HCT116 (cell line): ENCODE results near the gene LYST.

Source experiments
- CEBPB ChIP-seq: IDR thresholded peaks from 2 replicates; pipeline ENCODE4 v1.6.1; 2012; ENCODE audit warnings: low read depth
- CTCF ChIP-seq, 3 experiments: fragments of 200-600 bp in 1 of 3; sonication (generic) in 1 of 3; IDR thresholded peaks in 2 of 3; conservative IDR thresholded peaks in 1 of 3; 2 replicates each; pipeline ENCODE4 v1.5.1; 2012 to 2017; ENCODE audit warnings: low read depth in 2 of 3, low read length in 2 of 3, antibody characterized with exemption in 1 of 3, borderline replicate concordance in 1 of 3, control low read depth in 1 of 3, mild to moderate bottlenecking in 1 of 3, mixed read lengths in 1 of 3, mixed run types in 1 of 3, moderate library complexity in 1 of 3; ENCODE audit not compliant: insufficient read depth in 1 of 3
- EGR1 ChIP-seq: IDR thresholded peaks from 2 replicates; pipeline ENCODE4 v1.6.1; 2012; ENCODE audit warnings: low read depth
- EZH2 ChIP-seq: fragments of 200-600 bp; sonication (generic); IDR thresholded peaks from 2 replicates; pipeline ENCODE4 v1.6.1; 2017; ENCODE audit warnings: antibody characterized with exemption, mixed run types
- EZH2phosphoT487 ChIP-seq: fragments of 200-600 bp; IDR thresholded peaks from 2 replicates; pipeline ENCODE4 v1.6.1; 2018; ENCODE audit warnings: antibody characterized with exemption, borderline replicate concordance
- JUND ChIP-seq: IDR thresholded peaks from 2 replicates; pipeline ENCODE4 v1.6.1; 2012
- POLR2A ChIP-seq: IDR thresholded peaks from 2 replicates; pipeline ENCODE4 v1.7.0; 2011; ENCODE audit warnings: borderline replicate concordance; ENCODE audit not compliant: insufficient read depth, insufficient read length; ENCODE audit errors: extremely low read depth
- POLR2AphosphoS5 ChIP-seq: IDR thresholded peaks from 2 replicates; pipeline ENCODE4 v1.6.1; 2011; ENCODE audit warnings: mild to moderate bottlenecking, low read depth, low read length, moderate library complexity
- RAD21 ChIP-seq: IDR thresholded peaks from 2 replicates; pipeline ENCODE4 v1.6.1; 2012; ENCODE audit warnings: low read depth, mild to moderate bottlenecking
- SP1 ChIP-seq: IDR thresholded peaks from 2 replicates; pipeline ENCODE4 v1.6.1; 2012; ENCODE audit warnings: low read depth
- TCF7L2 ChIP-seq: IDR thresholded peaks from 2 replicates; pipeline ENCODE4 v1.7.0; 2011; ENCODE audit warnings: borderline replicate concordance, inconsistent platforms; ENCODE audit not compliant: insufficient read depth, insufficient read length; ENCODE audit errors: extremely low read depth
- ZNF274 ChIP-seq: fragments of 200-500 bp; sonication (Bioruptor generic); IDR thresholded peaks from 2 replicates; pipeline ENCODE4 v1.6.1; 2014; ENCODE audit warnings: mild to moderate bottlenecking, low read depth, low read length, inconsistent platforms
- TF ChIP-seq, protein P1 (sequence below): IDR thresholded peaks from 2 replicates; pipeline ENCODE4 v1.6.1; 2012

GRCh38 chr1:235746245-235746644 is 120.5 kb downstream of the LYST start:
- no peak for TF ChIP-seq CTCF (IDR thresholded peaks at IDR 0.05 in 2 of 3, conservative IDR thresholded peaks at IDR 0.05 in 1 of 3; ENCODE audit: borderline replicate concordance in 1 of 3, insufficient read depth in 1 of 3, low read depth in 2 of 3, low read length in 2 of 3)
- TF ChIP-seq POLR2AphosphoS5, result no peak
- no peak for TF ChIP-seq EZH2phosphoT487
- no peak for TF ChIP-seq SP1
- TF ChIP-seq RAD21, result no peak
- no peak for TF ChIP-seq TCF7L2
- TF ChIP-seq, protein P1, sequence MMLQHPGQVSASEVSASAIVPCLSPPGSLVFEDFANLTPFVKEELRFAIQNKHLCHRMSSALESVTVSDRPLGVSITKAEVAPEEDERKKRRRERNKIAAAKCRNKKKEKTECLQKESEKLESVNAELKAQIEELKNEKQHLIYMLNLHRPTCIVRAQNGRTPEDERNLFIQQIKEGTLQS, result no peak
- TF ChIP-seq POLR2A, result no peak
- no peak for TF ChIP-seq CEBPB
- TF ChIP-seq ZNF274, result no peak
- TF ChIP-seq EGR1, result no peak
- TF ChIP-seq JUND, result no peak
- TF ChIP-seq EZH2, result no peak
